WTC11 (cell line): Measurements from ENCODE around the gene OGDHL. TPM values are rescaled to one million over a fixed set of nuclear protein-coding genes. Genes with fewer than 3 reads are reported as not detected.

ENCODE experiments used
- ATAC-seq: fragments of 200-7000 bp; cut with Tn5 transposase; 2 replicates; pipeline ENCODE4 v1.10.0; 2021; ENCODE audit warnings: mild to moderate bottlenecking, moderate library complexity
- CTCF ChIA-PET: fragments of 300-600 bp; sonication (Branson Sonifier 250); formaldehyde crosslinking; loops from one replicate; lab custom pipeline; 2021; ENCODE audit warnings: antibody characterized with exemption; lab: Charles Lee
- POLR2A ChIA-PET: fragments of 350-600 bp; sonication (Branson Sonifier 250); formaldehyde crosslinking; loops from one replicate; lab custom pipeline; 2021; ENCODE audit warnings: antibody characterized with exemption; lab: Charles Lee
- DNase-seq: peaks from one replicate; pipeline ENCODE4 v3.0.0; 2021; ENCODE audit warnings: low spot score
- H3K27ac Mint-ChIP-seq: 2 replicates; pipeline ENCODE4 v1.8.0; 2021; ENCODE audit warnings: mixed read lengths
- H3K27me3 Mint-ChIP-seq: 2 replicates; pipeline ENCODE4 v1.8.0; 2021; ENCODE audit warnings: low read depth, mild to moderate bottlenecking, moderate library complexity, mixed read lengths
- H3K36me3 Mint-ChIP-seq: 2 replicates; pipeline ENCODE4 v1.8.0; 2021; ENCODE audit warnings: mixed read lengths
- H3K4me1 Mint-ChIP-seq: 2 replicates; pipeline ENCODE4 v1.8.0; 2022; ENCODE audit warnings: mixed read lengths
- H3K4me3 Mint-ChIP-seq: 2 replicates; pipeline ENCODE4 v1.8.0; 2021; ENCODE audit warnings: mild to moderate bottlenecking, moderate library complexity, mixed read lengths
- H3K9me3 Mint-ChIP-seq: 2 replicates; pipeline ENCODE4 v1.8.0; 2021; ENCODE audit warnings: mixed read lengths
- CREM ChIP-seq: sonication (generic); formaldehyde crosslinking; IDR thresholded peaks from 2 replicates; pipeline ENCODE4 v1.8.1; 2022; ENCODE audit warnings: mild to moderate bottlenecking, missing genetic modification reagents, moderate library complexity
- GABPB1 ChIP-seq: sonication (generic); formaldehyde crosslinking; IDR thresholded peaks from 2 replicates; pipeline ENCODE4 v1.8.1; 2023; ENCODE audit warnings: mild to moderate bottlenecking, missing genetic modification reagents
- KAT7 ChIP-seq: sonication (generic); formaldehyde crosslinking; IDR thresholded peaks from 2 replicates; pipeline ENCODE4 v1.8.1; 2023; ENCODE audit warnings: missing genetic modification reagents, mild to moderate bottlenecking, borderline replicate concordance
- NFATC4 ChIP-seq: fragments of 250-450 bp; sonication (Bioruptor Pico); IDR thresholded peaks from 2 replicates; pipeline ENCODE4 v1.9.0; 2021; ENCODE audit warnings: mild to moderate bottlenecking
- NR1H2 ChIP-seq: sonication (generic); formaldehyde crosslinking; IDR thresholded peaks from 2 replicates; pipeline ENCODE4 v1.9.0; 2021; ENCODE audit warnings: mild to moderate bottlenecking, moderate library complexity, missing genetic modification reagents
- NR2C2 ChIP-seq: sonication (generic); formaldehyde crosslinking; IDR thresholded peaks from 2 replicates; pipeline ENCODE4 v1.8.0; 2022; ENCODE audit warnings: mild to moderate bottlenecking, missing genetic modification reagents
- NR3C1 ChIP-seq: sonication (generic); formaldehyde crosslinking; conservative IDR thresholded peaks from 2 replicates; pipeline ENCODE4 v1.8.1; 2023; ENCODE audit warnings: low read depth, mild to moderate bottlenecking, missing genetic modification reagents
- SMAD3 ChIP-seq: sonication (generic); formaldehyde crosslinking; IDR thresholded peaks from 2 replicates; pipeline ENCODE4 v1.8.0; 2022; ENCODE audit warnings: missing genetic modification reagents, mild to moderate bottlenecking, borderline replicate concordance
- TEAD4 ChIP-seq: sonication (generic); formaldehyde crosslinking; IDR thresholded peaks from 2 replicates; pipeline ENCODE4 v1.8.0; 2022; ENCODE audit warnings: mild to moderate bottlenecking, missing genetic modification reagents
- ZNF423 ChIP-seq: fragments of 250-450 bp; sonication (Bioruptor Pico); IDR thresholded peaks from 2 replicates; pipeline ENCODE4 v2.1.2; 2022; ENCODE audit warnings: mild to moderate bottlenecking, moderate library complexity
- ZNF671 ChIP-seq: fragments of 250-450 bp; sonication (Bioruptor Pico); IDR thresholded peaks from 2 replicates; pipeline ENCODE4 v1.8.0; 2021; ENCODE audit warnings: mild to moderate bottlenecking
- total RNA-seq: library from RNA; stranded (reverse); gene quantifications from 3 replicates; pipeline ENCODE4 v1.2.3, GENCODE V29; 2021
- TF ChIP-seq, protein P1 (sequence below): sonication (generic); formaldehyde crosslinking; IDR thresholded peaks from 2 replicates; pipeline ENCODE4 v1.8.0; 2022; ENCODE audit warnings: mild to moderate bottlenecking, missing genetic modification reagents
- TF ChIP-seq, protein P2 (sequence below): fragments of 250-450 bp; sonication (Bioruptor Pico); IDR thresholded peaks from 2 replicates; pipeline ENCODE4 v1.9.0; 2021; ENCODE audit warnings: moderate library complexity, mild to moderate bottlenecking, inconsistent platforms, borderline replicate concordance
- TF ChIP-seq, protein P3 (sequence below): sonication (generic); formaldehyde crosslinking; IDR thresholded peaks from 2 replicates; pipeline ENCODE4 v1.8.1; 2023; ENCODE audit warnings: mild to moderate bottlenecking, missing genetic modification reagents
- TF ChIP-seq, protein P4 (sequence below): fragments of 250-450 bp; sonication (Bioruptor Pico); conservative IDR thresholded peaks from 2 replicates; pipeline ENCODE4 v1.9.0; 2021; ENCODE audit warnings: mild to moderate bottlenecking
- TF ChIP-seq, protein P5 (sequence below): sonication (generic); formaldehyde crosslinking; IDR thresholded peaks from 2 replicates; pipeline ENCODE4 v1.8.0; 2023; ENCODE audit warnings: mild to moderate bottlenecking, missing genetic modification reagents
- TF ChIP-seq, protein P6 (sequence below): sonication (generic); formaldehyde crosslinking; IDR thresholded peaks from 2 replicates; pipeline ENCODE4 v1.8.0; 2022; ENCODE audit warnings: mild to moderate bottlenecking, missing genetic modification reagents
- TF ChIP-seq, protein P7 (sequence below): sonication (generic); formaldehyde crosslinking; conservative IDR thresholded peaks from 2 replicates; pipeline ENCODE4 v1.8.1; 2022; ENCODE audit warnings: mild to moderate bottlenecking, missing genetic modification reagents
- TF ChIP-seq, protein P8 (sequence below): fragments of 250-450 bp; sonication (Bioruptor Pico); IDR thresholded peaks from 2 replicates; pipeline ENCODE4 v1.9.0; 2021; ENCODE audit warnings: mild to moderate bottlenecking

OGDHL gene
- total RNA-seq, 1 experiment from 2014 or later = 35.1 TPM

DNA sequence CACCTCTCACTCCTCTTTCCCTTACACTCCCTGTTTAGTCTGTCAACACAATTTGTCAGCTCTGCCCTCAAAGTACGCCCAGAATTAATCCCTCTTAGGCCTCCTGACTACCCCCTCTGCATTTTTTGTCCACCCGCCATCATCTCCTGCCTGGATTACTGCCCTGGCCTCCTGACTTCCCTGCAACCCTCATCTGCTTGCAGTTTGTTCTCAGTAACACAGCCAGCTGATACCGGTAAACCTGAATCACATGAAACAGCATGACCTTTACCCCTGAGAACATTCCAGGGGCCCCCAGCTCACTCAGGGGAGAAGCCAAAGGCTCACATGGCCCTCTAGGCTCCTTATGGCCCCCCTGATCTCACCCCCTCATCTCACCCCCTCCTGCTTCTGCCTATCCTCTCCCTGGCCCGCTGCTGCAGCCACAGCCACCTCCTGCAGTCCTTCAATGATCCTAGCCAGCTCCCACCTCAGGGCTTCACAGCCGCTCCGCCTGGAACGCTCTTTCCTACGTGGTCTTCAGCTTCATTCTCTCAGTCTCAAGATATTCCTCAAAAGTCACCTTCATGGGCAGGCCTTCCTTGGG, 73.8 kb downstream of the OGDHL start:
- CTCF ChIA-PET = interaction anchor here (1.0 to 1.6 kb wide), 4 partner anchors 13 to 95 kb away, joined by 3 to 5 read pairs (median 3); no protein-coding TSS in a partner anchor
- no peak for DNase-seq
- H3K4me3 Mint-ChIP-seq = peak overlapping the region; percentile 59
- H3K36me3 Mint-ChIP-seq = peaks cover 32% of the 10 kb centered on the region
- peaks cover 95% of the 10 kb centered on the region for H3K27me3 Mint-ChIP-seq
- peaks cover 48% of the 10 kb centered on the region for H3K9me3 Mint-ChIP-seq
- no peak for ATAC-seq
- H3K27ac Mint-ChIP-seq = no peak overlapping the region
- H3K4me1 Mint-ChIP-seq = peaks cover 56% of the 10 kb centered on the region
- TF ChIP-seq, protein P1, sequence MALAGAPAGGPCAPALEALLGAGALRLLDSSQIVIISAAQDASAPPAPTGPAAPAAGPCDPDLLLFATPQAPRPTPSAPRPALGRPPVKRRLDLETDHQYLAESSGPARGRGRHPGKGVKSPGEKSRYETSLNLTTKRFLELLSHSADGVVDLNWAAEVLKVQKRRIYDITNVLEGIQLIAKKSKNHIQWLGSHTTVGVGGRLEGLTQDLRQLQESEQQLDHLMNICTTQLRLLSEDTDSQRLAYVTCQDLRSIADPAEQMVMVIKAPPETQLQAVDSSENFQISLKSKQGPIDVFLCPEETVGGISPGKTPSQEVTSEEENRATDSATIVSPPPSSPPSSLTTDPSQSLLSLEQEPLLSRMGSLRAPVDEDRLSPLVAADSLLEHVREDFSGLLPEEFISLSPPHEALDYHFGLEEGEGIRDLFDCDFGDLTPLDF (CRISPR knock-in tag) = no peak
- TF ChIP-seq, protein P2, sequence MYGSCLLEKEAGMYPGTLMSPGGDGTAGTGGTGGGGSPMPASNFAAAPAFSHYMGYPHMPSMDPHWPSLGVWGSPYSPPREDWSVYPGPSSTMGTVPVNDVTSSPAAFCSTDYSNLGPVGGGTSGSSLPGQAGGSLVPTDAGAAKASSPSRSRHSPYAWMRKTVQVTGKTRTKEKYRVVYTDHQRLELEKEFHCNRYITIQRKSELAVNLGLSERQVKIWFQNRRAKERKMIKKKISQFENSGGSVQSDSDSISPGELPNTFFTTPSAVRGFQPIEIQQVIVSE (CRISPR knock-in tag) = no peak
- TF ChIP-seq, protein P3, sequence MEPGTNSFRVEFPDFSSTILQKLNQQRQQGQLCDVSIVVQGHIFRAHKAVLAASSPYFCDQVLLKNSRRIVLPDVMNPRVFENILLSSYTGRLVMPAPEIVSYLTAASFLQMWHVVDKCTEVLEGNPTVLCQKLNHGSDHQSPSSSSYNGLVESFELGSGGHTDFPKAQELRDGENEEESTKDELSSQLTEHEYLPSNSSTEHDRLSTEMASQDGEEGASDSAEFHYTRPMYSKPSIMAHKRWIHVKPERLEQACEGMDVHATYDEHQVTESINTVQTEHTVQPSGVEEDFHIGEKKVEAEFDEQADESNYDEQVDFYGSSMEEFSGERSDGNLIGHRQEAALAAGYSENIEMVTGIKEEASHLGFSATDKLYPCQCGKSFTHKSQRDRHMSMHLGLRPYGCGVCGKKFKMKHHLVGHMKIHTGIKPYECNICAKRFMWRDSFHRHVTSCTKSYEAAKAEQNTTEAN (CRISPR knock-in tag) = no peak
- TF ChIP-seq, protein P4, sequence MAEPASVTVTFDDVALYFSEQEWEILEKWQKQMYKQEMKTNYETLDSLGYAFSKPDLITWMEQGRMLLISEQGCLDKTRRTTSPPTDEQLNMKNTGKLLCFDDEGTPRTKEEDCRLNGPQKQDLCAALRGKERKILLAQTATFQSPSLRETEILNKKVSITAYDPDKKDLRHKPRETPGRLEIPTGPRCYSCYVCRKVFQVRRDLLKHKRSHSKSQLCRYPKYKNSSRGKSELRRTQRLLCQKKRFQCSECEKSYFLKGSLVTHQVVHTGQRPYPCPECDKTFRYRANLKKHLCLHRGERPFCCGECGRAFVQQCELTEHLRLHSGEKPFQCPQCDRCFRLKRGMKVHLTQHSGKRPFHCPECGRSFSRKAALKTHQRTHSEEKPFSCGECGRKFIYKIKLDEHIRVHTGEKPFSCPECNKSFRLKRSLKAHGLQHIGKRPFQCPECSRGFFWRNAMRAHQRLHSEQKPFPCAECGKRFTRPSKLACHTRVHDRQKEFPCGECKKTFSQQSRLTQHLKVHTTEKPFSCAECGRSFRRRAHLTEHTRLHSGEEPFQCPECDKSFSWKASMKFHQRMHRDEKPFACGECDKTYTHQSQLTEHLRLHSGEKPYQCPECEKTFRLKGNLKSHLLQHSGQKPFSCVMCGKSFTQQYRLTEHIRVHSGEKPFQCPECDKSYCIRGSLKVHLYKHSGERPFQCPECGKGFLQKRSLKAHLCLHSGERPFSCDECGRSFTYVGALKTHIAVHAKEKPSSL (CRISPR knock-in tag) = no peak
- TF ChIP-seq NFATC4 = no peak
- TF ChIP-seq TEAD4 = no peak
- TF ChIP-seq, protein P5, sequence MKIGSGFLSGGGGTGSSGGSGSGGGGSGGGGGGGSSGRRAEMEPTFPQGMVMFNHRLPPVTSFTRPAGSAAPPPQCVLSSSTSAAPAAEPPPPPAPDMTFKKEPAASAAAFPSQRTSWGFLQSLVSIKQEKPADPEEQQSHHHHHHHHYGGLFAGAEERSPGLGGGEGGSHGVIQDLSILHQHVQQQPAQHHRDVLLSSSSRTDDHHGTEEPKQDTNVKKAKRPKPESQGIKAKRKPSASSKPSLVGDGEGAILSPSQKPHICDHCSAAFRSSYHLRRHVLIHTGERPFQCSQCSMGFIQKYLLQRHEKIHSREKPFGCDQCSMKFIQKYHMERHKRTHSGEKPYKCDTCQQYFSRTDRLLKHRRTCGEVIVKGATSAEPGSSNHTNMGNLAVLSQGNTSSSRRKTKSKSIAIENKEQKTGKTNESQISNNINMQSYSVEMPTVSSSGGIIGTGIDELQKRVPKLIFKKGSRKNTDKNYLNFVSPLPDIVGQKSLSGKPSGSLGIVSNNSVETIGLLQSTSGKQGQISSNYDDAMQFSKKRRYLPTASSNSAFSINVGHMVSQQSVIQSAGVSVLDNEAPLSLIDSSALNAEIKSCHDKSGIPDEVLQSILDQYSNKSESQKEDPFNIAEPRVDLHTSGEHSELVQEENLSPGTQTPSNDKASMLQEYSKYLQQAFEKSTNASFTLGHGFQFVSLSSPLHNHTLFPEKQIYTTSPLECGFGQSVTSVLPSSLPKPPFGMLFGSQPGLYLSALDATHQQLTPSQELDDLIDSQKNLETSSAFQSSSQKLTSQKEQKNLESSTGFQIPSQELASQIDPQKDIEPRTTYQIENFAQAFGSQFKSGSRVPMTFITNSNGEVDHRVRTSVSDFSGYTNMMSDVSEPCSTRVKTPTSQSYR (CRISPR knock-in tag) = no peak
- TF ChIP-seq, protein P6, sequence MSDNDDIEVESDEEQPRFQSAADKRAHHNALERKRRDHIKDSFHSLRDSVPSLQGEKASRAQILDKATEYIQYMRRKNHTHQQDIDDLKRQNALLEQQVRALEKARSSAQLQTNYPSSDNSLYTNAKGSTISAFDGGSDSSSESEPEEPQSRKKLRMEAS (CRISPR knock-in tag) = no peak
- TF ChIP-seq NR1H2 (CRISPR knock-in tag) = no peak
- no peak for TF ChIP-seq CREM (CRISPR knock-in tag)
- TF ChIP-seq KAT7 = no peak
- TF ChIP-seq, protein P7, sequence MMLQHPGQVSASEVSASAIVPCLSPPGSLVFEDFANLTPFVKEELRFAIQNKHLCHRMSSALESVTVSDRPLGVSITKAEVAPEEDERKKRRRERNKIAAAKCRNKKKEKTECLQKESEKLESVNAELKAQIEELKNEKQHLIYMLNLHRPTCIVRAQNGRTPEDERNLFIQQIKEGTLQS = no peak
- no peak for TF ChIP-seq NR3C1 (CRISPR knock-in tag)
- no peak for TF ChIP-seq SMAD3 (CRISPR knock-in tag)
- no peak for TF ChIP-seq ZNF423 (CRISPR knock-in tag)
- TF ChIP-seq, protein P8, sequence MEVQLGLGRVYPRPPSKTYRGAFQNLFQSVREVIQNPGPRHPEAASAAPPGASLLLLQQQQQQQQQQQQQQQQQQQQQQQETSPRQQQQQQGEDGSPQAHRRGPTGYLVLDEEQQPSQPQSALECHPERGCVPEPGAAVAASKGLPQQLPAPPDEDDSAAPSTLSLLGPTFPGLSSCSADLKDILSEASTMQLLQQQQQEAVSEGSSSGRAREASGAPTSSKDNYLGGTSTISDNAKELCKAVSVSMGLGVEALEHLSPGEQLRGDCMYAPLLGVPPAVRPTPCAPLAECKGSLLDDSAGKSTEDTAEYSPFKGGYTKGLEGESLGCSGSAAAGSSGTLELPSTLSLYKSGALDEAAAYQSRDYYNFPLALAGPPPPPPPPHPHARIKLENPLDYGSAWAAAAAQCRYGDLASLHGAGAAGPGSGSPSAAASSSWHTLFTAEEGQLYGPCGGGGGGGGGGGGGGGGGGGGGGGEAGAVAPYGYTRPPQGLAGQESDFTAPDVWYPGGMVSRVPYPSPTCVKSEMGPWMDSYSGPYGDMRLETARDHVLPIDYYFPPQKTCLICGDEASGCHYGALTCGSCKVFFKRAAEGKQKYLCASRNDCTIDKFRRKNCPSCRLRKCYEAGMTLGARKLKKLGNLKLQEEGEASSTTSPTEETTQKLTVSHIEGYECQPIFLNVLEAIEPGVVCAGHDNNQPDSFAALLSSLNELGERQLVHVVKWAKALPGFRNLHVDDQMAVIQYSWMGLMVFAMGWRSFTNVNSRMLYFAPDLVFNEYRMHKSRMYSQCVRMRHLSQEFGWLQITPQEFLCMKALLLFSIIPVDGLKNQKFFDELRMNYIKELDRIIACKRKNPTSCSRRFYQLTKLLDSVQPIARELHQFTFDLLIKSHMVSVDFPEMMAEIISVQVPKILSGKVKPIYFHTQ (CRISPR knock-in tag) = no peak
- no peak for TF ChIP-seq NR2C2 (CRISPR knock-in tag)
- no peak for TF ChIP-seq GABPB1
- TF ChIP-seq ZNF671 (CRISPR knock-in tag) = no peak
- TF ChIP-seq, all 79 proteins: peak for 0
- POLR2A ChIA-PET = no interaction called here
